Heart right ventricle (tissue), 16 donors: ENCODE measurements around the gene CLASRP. TPM values are rescaled to one million over a fixed set of nuclear protein-coding genes. Genes with fewer than 3 reads are reported as not detected.

Experiments
- ATAC-seq, 8 donors: fragments of 200-7000 bp; cut with Tn5 transposase; one replicate each; pipeline ENCODE4 v1.9.1; 2020; ENCODE audit warnings: mild to moderate bottlenecking in 8 of 8, moderate library complexity in 8 of 8, moderate number of reproducible peaks in 1 of 8
- DNase-seq, 2 donors: peaks; one replicate each; pipeline ENCODE4 v3.0.0-alpha.2; 2020
- H3K27ac ChIP-seq, 10 donors: fragments of 200-600 bp; sonication (generic) in 2 of 10; one replicate each; pipeline versions ENCODE4 v1.5.0 to v1.8.0; 2020 to 2022; ENCODE audit warnings: mild to moderate bottlenecking in 3 of 10
- H3K27me3 ChIP-seq, 7 donors: fragments of 200-600 bp; one replicate each; pipeline ENCODE4 v1.8.0; 2021 to 2022; ENCODE audit warnings: mild to moderate bottlenecking in 2 of 7
- H3K36me3 ChIP-seq, 9 donors: fragments of 200-600 bp; sonication (generic) in 1 of 9; one replicate each; pipeline versions ENCODE4 v1.5.0 to v1.8.0; 2020 to 2022; ENCODE audit warnings: mild to moderate bottlenecking in 2 of 9
- H3K4me1 ChIP-seq, 9 donors: fragments of 200-600 bp; sonication (generic) in 1 of 9; one replicate each; pipeline versions ENCODE4 v1.5.0 to v1.8.0; 2020 to 2022; ENCODE audit warnings: mild to moderate bottlenecking in 4 of 9
- H3K4me3 ChIP-seq, 10 donors: fragments of 200-600 bp; sonication (generic) in 2 of 10; one replicate each; pipeline versions ENCODE4 v1.5.0 to v1.8.0; 2020 to 2022; ENCODE audit warnings: mild to moderate bottlenecking in 7 of 10, moderate library complexity in 2 of 10
- H3K9me3 ChIP-seq, 11 donors: fragments of 200-600 bp in 10 of 11; sonication (generic) in 2 of 11; one replicate each; pipeline versions ENCODE4 v1.5.0 to v1.8.0; 2013 to 2022; ENCODE audit warnings: mild to moderate bottlenecking in 2 of 11, control low read depth in 1 of 11, moderate library complexity in 1 of 11
- WGBS, 2 donors: extraction: QIAGEN DNeasy Blood & Tissue Kit; methylation state at CpG; one replicate each; pipeline ENCODE4 v1.1.7; 2013; ENCODE audit warnings: inconsistent platforms in 1 of 2; 5-methylcytosine and 5-hydroxymethylcytosine counted together
- intact Hi-C, 10 donors: fragments of 100-400 bp; cut with DNase I; formaldehyde crosslinking; loops; one replicate each; pipeline versions ENCODE4 v1.11.1 to v1.14.2; 2022
- polyA plus RNA-seq, 2 donors: library from polyadenylated mRNA; stranded (reverse); fragments of 200-250 nt; gene quantifications; one replicate each; pipeline ENCODE4 v1.2.3, GENCODE V29; 2013
- total RNA-seq, 10 donors: library from RNA; stranded (reverse); fragmentation: NEBNext Ultra II Directional in 3 of 10; extraction: Animal tissue kit (Norgen Biotek cat#: 25700) in 3 of 10; gene quantifications; one replicate each; pipeline versions ENCODE4 v1.2.1 to v1.2.4, GENCODE V29; 2021 to 2023
- TF ChIP-seq, protein P1 (sequence below), 9 donors: fragments of 200-600 bp; sonication (generic) in 2 of 9; IDR thresholded peaks; one replicate each; pipeline versions ENCODE4 v1.5.0 to v1.8.0; 2021 to 2022; ENCODE audit warnings: antibody characterized with exemption in 9 of 9, mild to moderate bottlenecking in 5 of 9, moderate library complexity in 1 of 9
- donor health status: Arrhythmogenic right ventricular cardiomyopathy.
- donor health status: ischemic (EF 13 %, LVEDD 7.1; RV severe dilation, severe dysfunction).
- donor health status: healthy with polysubstance abuse.
- donor health status: DM: no; HTN: yes; CAD: no.
- donor health status: DM: no; HTN: no; CAD: no.
- donor health status: ischemic (EF 25% LVEDD 6.9; RV normal size, moderate dysfunction).
- donor health status: ischemic (EF 25% LVEDD 5.7; RV mildly dilated, moderate dysfunction).
- donor health status: healthy.
- donor health status: DM: yes; HTN: yes; CAD: no.
- donor health status: Ischemic cardiomyopathy.
- donor health status: ischemic (EF 35%, LVEDD 5.7; RV mildly dilated, moderate dysfunction).
- donor health status: nonischemic (EF 11% LVEDD 7.7; RV severe dilation, severe dysfunction).
- donor health status: DM: yes; HTN: yes; CAD: no.
- donor health status: PGD.
- donor health status: ischemic (EF 29% LVEDD 5.4; RV normal size, mild dysfunction).
- donor health status: nonischemic (EF 23%, LVEDD 6.1; RV moderate dilation, normal function).

CLASRP gene
- total and polyA plus RNA-seq, 12 donors: 24.0 to 142 (median 30.0) TPM

DNA sequence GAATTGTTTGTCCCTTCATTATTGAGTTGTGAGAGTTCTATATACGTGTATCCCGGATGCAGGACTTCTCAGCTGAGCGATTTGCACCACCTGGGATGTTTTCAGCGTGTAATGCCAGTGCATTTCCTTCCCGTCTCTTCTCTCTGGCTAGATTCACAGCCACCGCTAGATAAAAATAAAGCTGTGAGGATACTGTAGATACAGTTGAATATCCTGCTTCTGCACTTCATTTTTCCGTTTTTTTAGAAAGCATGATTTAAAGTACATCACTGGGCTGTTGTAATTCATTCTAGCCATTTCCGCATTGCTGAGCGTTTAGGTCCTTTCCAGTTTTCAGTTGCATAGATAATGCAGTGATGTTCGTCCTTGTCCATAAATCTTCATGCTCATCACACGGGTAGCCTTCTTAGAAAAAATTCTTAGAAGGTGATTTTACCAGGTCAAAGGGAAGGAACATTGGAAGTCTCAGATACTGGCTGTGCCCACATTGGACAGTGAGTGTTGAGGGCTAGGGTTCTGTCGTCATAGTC, 68.8 kb downstream of the CLASRP start:
- intact Hi-C loops: no loop called here
- no peaks in the 10 kb centered on the region for H3K9me3 ChIP-seq
- peaks cover 3 to 39% (median 31%) of the 10 kb centered on the region in 9 donors for H3K4me1 ChIP-seq
- H3K36me3 ChIP-seq: no peaks in the 10 kb centered on the region
- no peak overlapping the region for H3K4me3 ChIP-seq
- TF ChIP-seq, protein P1, sequence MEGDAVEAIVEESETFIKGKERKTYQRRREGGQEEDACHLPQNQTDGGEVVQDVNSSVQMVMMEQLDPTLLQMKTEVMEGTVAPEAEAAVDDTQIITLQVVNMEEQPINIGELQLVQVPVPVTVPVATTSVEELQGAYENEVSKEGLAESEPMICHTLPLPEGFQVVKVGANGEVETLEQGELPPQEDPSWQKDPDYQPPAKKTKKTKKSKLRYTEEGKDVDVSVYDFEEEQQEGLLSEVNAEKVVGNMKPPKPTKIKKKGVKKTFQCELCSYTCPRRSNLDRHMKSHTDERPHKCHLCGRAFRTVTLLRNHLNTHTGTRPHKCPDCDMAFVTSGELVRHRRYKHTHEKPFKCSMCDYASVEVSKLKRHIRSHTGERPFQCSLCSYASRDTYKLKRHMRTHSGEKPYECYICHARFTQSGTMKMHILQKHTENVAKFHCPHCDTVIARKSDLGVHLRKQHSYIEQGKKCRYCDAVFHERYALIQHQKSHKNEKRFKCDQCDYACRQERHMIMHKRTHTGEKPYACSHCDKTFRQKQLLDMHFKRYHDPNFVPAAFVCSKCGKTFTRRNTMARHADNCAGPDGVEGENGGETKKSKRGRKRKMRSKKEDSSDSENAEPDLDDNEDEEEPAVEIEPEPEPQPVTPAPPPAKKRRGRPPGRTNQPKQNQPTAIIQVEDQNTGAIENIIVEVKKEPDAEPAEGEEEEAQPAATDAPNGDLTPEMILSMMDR (IDR thresholded peaks at IDR 0.05): no peak
- ATAC-seq: no peak
- H3K27ac ChIP-seq: no peak overlapping the region
- DNase-seq: no peak
- H3K27me3 ChIP-seq: no peaks in the 10 kb centered on the region
- 79% methylated on average over 12 of the region's 12 CpGs for WGBS, 2 donors

DNA sequence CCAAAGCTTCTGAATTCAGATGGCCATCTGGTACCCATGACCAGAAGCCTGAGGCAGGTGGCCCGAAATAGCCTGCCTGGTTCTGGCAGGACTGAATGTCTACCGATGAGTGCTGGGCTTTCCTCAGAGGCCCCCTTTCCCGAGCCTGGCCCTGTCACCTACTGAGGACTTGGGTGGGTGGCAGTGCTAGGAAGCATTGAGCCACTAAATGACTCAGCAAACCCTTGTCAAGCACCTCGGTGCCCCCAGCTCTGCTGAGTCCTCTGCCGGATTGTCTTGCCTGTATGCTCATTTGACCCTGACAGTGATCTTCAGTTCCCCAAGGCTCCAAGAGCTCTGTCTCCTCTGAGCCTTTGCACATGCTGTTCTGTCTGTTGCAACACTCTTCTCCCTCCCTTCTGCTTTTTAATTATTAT, 72.0 kb downstream of the CLASRP start:
- no peak for DNase-seq
- 56 to 62% methylated on average over 5 of the region's 5 CpGs for WGBS, 2 donors
- intact Hi-C loops: no loop called here
- ATAC-seq: peak in 5 of 8 donors; percentile 23 to 54 (median 41)
- Histone ChIP-seq H3K27me3 (no peaks in the 10 kb centered on the region), H3K4me3 (no peak overlapping the region), H3K27ac (no peak overlapping the region), H3K9me3 (no peaks in the 10 kb centered on the region), H3K4me1 (peaks cover 0 to 15% (median 8%) of the 10 kb centered on the region in 9 donors), H3K36me3 (no peaks in the 10 kb centered on the region)
- TF ChIP-seq, protein P1 (IDR thresholded peaks at IDR 0.05): no peak

DNA sequence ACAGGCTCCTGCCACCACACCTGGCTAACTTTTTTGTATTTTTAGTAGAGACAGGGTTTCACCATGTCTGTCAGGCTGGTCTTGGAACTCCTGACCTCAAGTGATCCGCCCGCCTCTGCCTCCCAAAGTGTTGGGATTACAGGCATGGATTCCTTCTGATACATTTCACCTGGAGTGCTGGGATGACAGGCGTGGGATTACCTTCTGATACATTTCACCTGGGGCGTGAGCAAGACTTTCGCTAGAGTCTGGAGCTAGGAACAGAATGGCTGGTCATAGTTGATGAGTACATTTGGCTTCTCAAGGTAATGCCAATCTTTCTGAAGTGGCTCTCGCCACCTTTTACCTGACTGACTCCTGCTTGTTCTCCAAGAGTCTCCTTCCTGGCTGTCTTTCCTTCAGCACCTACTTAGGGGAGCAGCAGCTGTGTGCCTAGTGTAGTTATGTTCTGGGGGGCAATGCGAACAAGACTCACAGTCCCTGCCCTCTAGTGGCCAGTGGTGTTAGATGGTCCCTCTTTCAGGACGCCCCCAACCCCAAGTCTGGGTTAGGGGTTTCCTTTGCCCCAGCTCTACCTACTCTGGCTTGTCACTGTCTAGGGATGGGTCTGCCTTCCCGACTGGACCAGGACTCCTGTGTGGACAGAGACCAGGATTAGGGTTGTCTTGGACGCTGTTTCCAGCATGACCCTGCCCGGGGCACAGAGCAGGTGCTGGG, 73.4 kb downstream of the CLASRP start:
- TF ChIP-seq, protein P1 (IDR thresholded peaks at IDR 0.05): no peak
- ATAC-seq (no peak), DNase-seq (no peak)
- Histone ChIP-seq H3K4me3 (no peak overlapping the region), H3K9me3 (no peaks in the 10 kb centered on the region), H3K36me3 (peaks cover 0 to 3% (median 0%) of the 10 kb centered on the region in 9 donors), H3K27me3 (no peaks in the 10 kb centered on the region), H3K4me1 (peaks cover 0 to 29% (median 9%) of the 10 kb centered on the region in 9 donors), H3K27ac (no peak overlapping the region)
- WGBS, 2 donors: 95 to 96% methylated on average over 11 of the region's 11 CpGs
- intact Hi-C loops: no loop called here

DNA sequence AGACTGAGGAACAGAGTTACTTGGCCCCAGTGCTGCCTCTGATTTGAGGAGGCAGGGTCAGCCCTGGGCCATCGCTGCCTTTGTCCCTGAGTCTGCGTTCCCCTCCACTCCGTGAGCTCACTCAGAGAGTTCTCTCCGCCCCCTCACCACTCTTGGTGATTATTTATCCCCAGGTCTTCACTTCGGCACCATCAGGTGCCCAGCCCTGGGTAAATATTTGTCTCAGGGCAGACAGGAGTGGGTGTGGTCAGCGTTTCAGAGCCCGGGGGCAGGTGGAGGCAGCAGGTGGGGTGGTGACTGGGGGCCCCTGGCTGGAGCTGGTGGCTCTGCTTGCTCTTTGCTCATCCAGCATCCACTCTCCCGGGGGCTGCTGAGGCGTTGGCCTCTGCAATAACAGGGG, 74.8 kb downstream of the CLASRP start:
- no peak for DNase-seq
- TF ChIP-seq, protein P1 (IDR thresholded peaks at IDR 0.05): no peak
- Histone ChIP-seq H3K36me3 (peaks cover 0 to 3% (median 0%) of the 10 kb centered on the region in 9 donors), H3K4me3 (no peak overlapping the region), H3K9me3 (no peaks in the 10 kb centered on the region), H3K27me3 (no peaks in the 10 kb centered on the region), H3K4me1 (peaks cover 0 to 43% (median 16%) of the 10 kb centered on the region in 9 donors), H3K27ac (no peak overlapping the region)
- intact Hi-C loops: no loop called here
- ATAC-seq: no peak
- WGBS, 2 donors: 85 to 89% methylated on average over 9 of the region's 9 CpGs
